ENCODE data around the gene KRT14.

Gene KRT14

GRCh38 chr17:41542357-41542756, 44.3 kb downstream of the KRT14 start:
- ChIA-PET CTCF (interaction anchor here (0.7 to 4.1 kb wide), 5 partner anchors 7 to 124 kb away, joined by 3 to 38 read pairs (median 17); no protein-coding TSS in a partner anchor), POLR2A (interaction anchor here (1.2 kb wide), 1 partner anchor 146 kb away, joined by 5 read pairs; the partner anchor contains the start of gene EIF1)
- TF ChIP-seq, protein P1, sequence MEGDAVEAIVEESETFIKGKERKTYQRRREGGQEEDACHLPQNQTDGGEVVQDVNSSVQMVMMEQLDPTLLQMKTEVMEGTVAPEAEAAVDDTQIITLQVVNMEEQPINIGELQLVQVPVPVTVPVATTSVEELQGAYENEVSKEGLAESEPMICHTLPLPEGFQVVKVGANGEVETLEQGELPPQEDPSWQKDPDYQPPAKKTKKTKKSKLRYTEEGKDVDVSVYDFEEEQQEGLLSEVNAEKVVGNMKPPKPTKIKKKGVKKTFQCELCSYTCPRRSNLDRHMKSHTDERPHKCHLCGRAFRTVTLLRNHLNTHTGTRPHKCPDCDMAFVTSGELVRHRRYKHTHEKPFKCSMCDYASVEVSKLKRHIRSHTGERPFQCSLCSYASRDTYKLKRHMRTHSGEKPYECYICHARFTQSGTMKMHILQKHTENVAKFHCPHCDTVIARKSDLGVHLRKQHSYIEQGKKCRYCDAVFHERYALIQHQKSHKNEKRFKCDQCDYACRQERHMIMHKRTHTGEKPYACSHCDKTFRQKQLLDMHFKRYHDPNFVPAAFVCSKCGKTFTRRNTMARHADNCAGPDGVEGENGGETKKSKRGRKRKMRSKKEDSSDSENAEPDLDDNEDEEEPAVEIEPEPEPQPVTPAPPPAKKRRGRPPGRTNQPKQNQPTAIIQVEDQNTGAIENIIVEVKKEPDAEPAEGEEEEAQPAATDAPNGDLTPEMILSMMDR (IDR thresholded peaks at IDR 0.05; ENCODE audit: insufficient read depth, low read length, missing control alignments) = no peak
- no peak overlapping the region for H3K4me3 ChIP-seq (ENCODE audit: low read depth, low read length)
- no peak for DNase-seq (ENCODE audit: low read depth, low spot score)

- no peak for DNase-seq (ENCODE audit: low read depth, low spot score)
- CTCF ChIA-PET = interaction anchor here (0.7 to 3.7 kb wide), 9 partner anchors 9 to 924 kb away, joined by 3 to 38 read pairs (median 4); no protein-coding TSS in a partner anchor
- TF ChIP-seq, protein P1 (IDR thresholded peaks at IDR 0.05; ENCODE audit: insufficient read depth, low read length, missing control alignments) = no peak
- POLR2A ChIA-PET = interaction anchor here (1.2 kb wide), 1 partner anchor 147 kb away, joined by 5 read pairs; the partner anchor contains the start of gene EIF1
- no peak overlapping the region for H3K4me3 ChIP-seq (ENCODE audit: low read depth, low read length)
Observed at GRCh38 chr17:41540921-41541625, 45.6 kb downstream of the KRT14 start.

DNA sequence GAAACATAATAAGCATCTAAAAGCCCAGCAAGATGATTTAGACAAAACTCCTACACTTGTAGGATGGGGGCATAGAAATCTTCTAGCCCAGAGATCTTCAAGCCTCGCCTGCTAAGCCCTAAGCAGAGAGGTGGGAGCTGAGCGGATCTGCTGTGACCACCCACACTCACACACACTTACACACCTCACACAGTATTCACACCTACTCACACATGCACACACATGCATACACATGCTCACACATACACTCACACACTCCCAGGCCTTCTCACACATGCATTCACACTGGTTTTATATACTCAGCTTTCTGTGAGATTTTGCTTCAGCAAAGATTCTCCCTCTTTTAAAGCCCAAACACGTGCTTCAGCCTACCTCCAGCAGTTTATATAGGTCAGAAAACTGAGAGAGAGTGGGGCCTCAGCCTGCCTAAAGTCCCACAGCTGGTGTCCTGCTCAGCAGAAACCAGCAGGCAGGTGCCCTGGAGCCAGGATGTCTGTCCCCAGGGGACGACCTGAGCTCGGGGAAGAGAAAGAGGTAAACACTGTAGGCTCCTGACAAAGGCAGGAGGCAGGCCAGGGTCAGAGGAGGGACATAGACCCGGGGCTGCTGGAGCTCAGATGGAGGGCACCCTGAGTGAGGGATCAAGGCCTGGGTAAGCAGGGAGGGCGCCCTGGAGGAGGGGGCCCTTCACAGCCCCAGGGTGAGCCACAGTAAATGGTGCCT, 46.6 kb downstream of the KRT14 start:
- TF ChIP-seq, protein P1 (IDR thresholded peaks at IDR 0.05; ENCODE audit: insufficient read depth, low read length, missing control alignments) = no peak
- DNase-seq (ENCODE audit: low read depth, low spot score) = no peak
- ChIA-PET POLR2A (no interaction called here), CTCF (interaction anchor here (0.8 to 3.7 kb wide), 8 partner anchors 10 to 923 kb away, joined by 3 to 38 read pairs (median 8); no protein-coding TSS in a partner anchor)
- H3K4me3 ChIP-seq (ENCODE audit: low read depth, low read length) = no peak overlapping the region

GRCh38 chr17:41539071-41539492, 47.6 kb downstream of the KRT14 start:
- DNase-seq (ENCODE audit: low read depth, low spot score) = no peak
- CTCF ChIA-PET = interaction anchor here (0.7 to 2.3 kb wide), 6 partner anchors 9 to 124 kb away, joined by 3 to 29 read pairs (median 5); no protein-coding TSS in a partner anchor
- POLR2A ChIA-PET = interaction anchor here (0.9 to 1.0 kb wide), 3 partner anchors 9 to 12 kb away, joined by 3 to 6 read pairs (median 3); partner anchors contain the start of gene KRT19

GRCh38 chr17:41538565-41538991, 48.1 kb downstream of the KRT14 start:
- POLR2A ChIA-PET = interaction anchor here (0.9 to 1.0 kb wide), 3 partner anchors 8 to 12 kb away, joined by 3 to 6 read pairs (median 3); partner anchors contain the start of gene KRT19
- CTCF ChIA-PET = interaction anchor here (0.7 to 2.3 kb wide), 6 partner anchors 9 to 125 kb away, joined by 3 to 29 read pairs (median 5); no protein-coding TSS in a partner anchor
- TF ChIP-seq, protein P1 (IDR thresholded peaks at IDR 0.05; ENCODE audit: insufficient read depth, low read length, missing control alignments) = no peak
- DNase-seq (ENCODE audit: low read depth, low spot score) = no peak
- no peak overlapping the region for H3K4me3 ChIP-seq (ENCODE audit: low read depth, low read length)

More at GRCh38 chr17:41539071-41539492, 47.6 kb downstream of the KRT14 start:
- TF ChIP-seq, protein P1 (IDR thresholded peaks at IDR 0.05; ENCODE audit: insufficient read depth, low read length, missing control alignments) = no peak
- no peak overlapping the region for H3K4me3 ChIP-seq (ENCODE audit: low read depth, low read length)

Data from AG04449 (cell line).